ENCODE measurements around the gene KIRREL1.

GRCh38 chr1:157958263-157958662, 35.2 kb upstream of the KIRREL1 start:
- no peak for TF ChIP-seq CTCF (IDR thresholded peaks at IDR 0.05)
- TF ChIP-seq POLR2A (IDR thresholded peaks at IDR 0.05) = no peak
- no peak for TF ChIP-seq EP300 (IDR thresholded peaks at IDR 0.05)
- no peak for TF ChIP-seq POLR2AphosphoS5 (IDR thresholded peaks at IDR 0.05)
